HG02938 (cell line): ENCODE measurements around the gene PRR4.

Experiments used
- ATAC-seq: cut with Tn5 transposase; IDR thresholded peaks from one replicate; pipeline ENCODE4 v1.9.1; 2021; ENCODE audit warnings: mild to moderate bottlenecking, moderate library complexity; ENCODE audit not compliant: unreplicated experiment

Gene PRR4

GRCh38 chr12:10849425-10849878 is at the start of gene PRR4:
Gene PRR4 (minus strand): TSS chr12:10849475. CDS start chr12:10849437, 38 bp downstream.
- peak; percentile 60 for ATAC-seq

GRCh38 chr12:10896854-10897253 is 47.6 kb upstream of the PRR4 start:
- ATAC-seq = no peak

- ATAC-seq = no peak
These were observed 42.7 kb upstream of the PRR4 start for GRCh38 chr12:10891937-10892336.

- no peak for ATAC-seq
These were observed 40.0 kb upstream of the PRR4 start for GRCh38 chr12:10889226-10889625.

GRCh38 chr12:10884086-10884725 is 34.9 kb upstream of the PRR4 start, which contains the start of gene PRH1:
Gene PRH1 (minus strand): TSS chr12:10884255. CDS start chr12:10884217, 38 bp downstream.
- ATAC-seq = no peak

- no peak for ATAC-seq
These were observed 24.1 kb upstream of the PRR4 start for GRCh38 chr12:10873378-10873777.

GRCh38 chr12:10867381-10867780 is 18.1 kb upstream of the PRR4 start:
- no peak for ATAC-seq

- no peak for ATAC-seq
These were observed 14.4 kb upstream of the PRR4 start for GRCh38 chr12:10863512-10864218.

GRCh38 chr12:10861366-10861765 is 12.1 kb upstream of the PRR4 start:
- no peak for ATAC-seq

GRCh38 chr12:10855807-10856206 is 6.5 kb upstream of the PRR4 start:
- ATAC-seq = no peak

GRCh38 chr12:10853776-10854175 is 4.5 kb upstream of the PRR4 start:
- no peak for ATAC-seq

- no peak for ATAC-seq
These were observed 2.1 kb upstream of the PRR4 start for GRCh38 chr12:10851243-10851858.

- no peak for ATAC-seq
These were observed 1.5 kb downstream of the PRR4 start for GRCh38 chr12:10847744-10848143.

GRCh38 chr12:10842862-10843261 is 6.4 kb downstream of the PRR4 start:
- no peak for ATAC-seq

GRCh38 chr12:10838461-10838860 is 10.8 kb downstream of the PRR4 start:
- ATAC-seq = no peak

- no peak for ATAC-seq
These were observed 19.3 kb downstream of the PRR4 start for GRCh38 chr12:10829994-10830393.

GRCh38 chr12:10826258-10826657 is 23.0 kb downstream of the PRR4 start, which contains the start of gene TAS2R10:
Gene TAS2R10 (minus strand): TSS chr12:10826358. CDS start chr12:10826269, 89 bp downstream.
- no peak for ATAC-seq

GRCh38 chr12:10824957-10825356 is 24.3 kb downstream of the PRR4 start:
- ATAC-seq = no peak

GRCh38 chr12:10811883-10812536 is 37.3 kb downstream of the PRR4 start:
- ATAC-seq = no peak

GRCh38 chr12:10810068-10810467 is 39.2 kb downstream of the PRR4 start, which contains the start of gene TAS2R9:
Gene TAS2R9 (minus strand): TSS chr12:10810168. CDS start chr12:10810075, 93 bp downstream.
- no peak for ATAC-seq

- ATAC-seq = no peak
These were observed 42.1 kb downstream of the PRR4 start, which contains the start of gene TAS2R8 for GRCh38 chr12:10807186-10807585. Gene TAS2R8 (minus strand): TSS chr12:10807286. CDS start chr12:10806980, 306 bp downstream.
